HCT116 (cell line): ENCODE data around the gene CCDC91. TPM values are rescaled to one million over a fixed set of nuclear protein-coding genes. Genes with fewer than 3 reads are reported as not detected.

Source experiments
- ATAC-seq: fragments of 200-7000 bp; cut with Tn5 transposase; 2 replicates; pipeline ENCODE4 v1.9.1; 2020; ENCODE audit warnings: mild to moderate bottlenecking, moderate library complexity
- BruUV-seq: library from RNA; stranded (reverse); fragments of 400-500 nt; replicated peaks from 2 replicates; lab custom pipeline; 2021; lab: Mats Ljungman, UMichigan
- CTCF ChIA-PET: fragments of 300-600 bp; sonication (Branson Sonifier 250); formaldehyde crosslinking; loops from one replicate; lab custom pipeline; 2021; ENCODE audit warnings: antibody characterized with exemption; lab: Charles Lee
- POLR2A ChIA-PET: fragments of 300-600, 350-600 bp; sonication (Branson Sonifier 250); formaldehyde crosslinking; loops from one replicate; lab custom pipeline; 2021; ENCODE audit warnings: antibody characterized with exemption; lab: Charles Lee
- RAD21 ChIA-PET, 2 experiments: fragments of 300-600 bp; sonication (Branson Sonifier 250); formaldehyde crosslinking; loops; one replicate each; lab custom pipeline; 2023; ENCODE audit warnings: low total read pairs in 2 of 2; ENCODE audit not compliant: uncharacterized antibody in 2 of 2, unreplicated experiment in 2 of 2, low non-redundant PET in 1 of 2; lab: Charles Lee
- DNase-seq: peaks from one replicate; pipeline ENCODE4 v3.0.0-alpha.2; 2010; ENCODE audit warnings: low read depth, low spot score
- H2AFZ ChIP-seq: fragments of 200-600 bp; shearing (Covaris generic), sonication (generic); 2 replicates; pipeline ENCODE4 v1.6.1; 2017; ENCODE audit warnings: low read depth, mixed run types, mixed read lengths, antibody characterized with exemption, low read length; ENCODE audit not compliant: poor library complexity, severe bottlenecking
- H3K27ac ChIP-seq: 2 replicates; pipeline ENCODE4 v1.5.1; 2012; ENCODE audit warnings: low read depth, low read length
- H3K27me3 ChIP-seq: fragments of 200-600 bp; sonication (generic); 2 replicates; pipeline ENCODE4 v1.6.1; 2016; ENCODE audit warnings: mixed run types, low read length, mixed read lengths; ENCODE audit not compliant: insufficient read depth
- H3K36me3 ChIP-seq, 2 experiments: fragments of 200-500 bp in 1 of 2; fragments of 200-600 bp in 1 of 2; sonication (Bioruptor generic) in 1 of 2; sonication (generic) in 1 of 2; 2 replicates each; pipeline versions ENCODE4 v1.5.1 to v1.6.1; 2014 to 2016; ENCODE audit warnings: low read length in 2 of 2, inconsistent platforms in 1 of 2, mixed read lengths in 1 of 2, mixed run types in 1 of 2; ENCODE audit not compliant: insufficient read depth in 2 of 2, control insufficient read depth in 1 of 2
- H3K4me1 ChIP-seq, 2 experiments: fragments of 200-600 bp in 1 of 2; sonication (generic) in 1 of 2; 2 replicates each; pipeline versions ENCODE4 v1.5.1 to v1.6.1; 2012 to 2017; ENCODE audit warnings: low read length in 2 of 2, inconsistent platforms in 1 of 2, mild to moderate bottlenecking in 1 of 2, mixed read lengths in 1 of 2, mixed run types in 1 of 2, moderate library complexity in 1 of 2; ENCODE audit not compliant: insufficient read depth in 2 of 2, control insufficient read depth in 1 of 2
- H3K4me2 ChIP-seq: fragments of 200-600 bp; sonication (generic); 2 replicates; pipeline ENCODE4 v1.6.1; 2017; ENCODE audit warnings: mixed run types, low read length, mixed read lengths
- H3K4me3 ChIP-seq, 2 experiments: fragments of 200-600 bp in 1 of 2; sonication (generic) in 1 of 2; replicated peaks in 1 of 2; 2 replicates each; pipeline ENCODE4 v1.5.1; 2011 to 2016; ENCODE audit warnings: low read length in 2 of 2, control low read depth in 1 of 2, low read depth in 1 of 2, mild to moderate bottlenecking in 1 of 2, mixed read lengths in 1 of 2, mixed run types in 1 of 2
- H3K79me2 ChIP-seq: fragments of 200-600 bp; sonication (generic); 2 replicates; pipeline ENCODE4 v1.6.1; 2017; ENCODE audit warnings: mild to moderate bottlenecking, mixed run types, low read length, moderate library complexity, mixed read lengths; ENCODE audit not compliant: insufficient read depth
- H3K9ac ChIP-seq: fragments of 200-600 bp; sonication (generic); 2 replicates; pipeline ENCODE4 v1.6.1; 2016; ENCODE audit warnings: low read length, mixed read lengths
- H3K9me2 ChIP-seq: fragments of 200-600 bp; sonication (generic), shearing (Covaris generic); 2 replicates; pipeline ENCODE4 v1.6.1; 2017; ENCODE audit warnings: mixed run types, mild to moderate bottlenecking, moderate library complexity; ENCODE audit not compliant: insufficient read depth
- H3K9me3 ChIP-seq, 2 experiments: fragments of 200-500 bp in 1 of 2; fragments of 200-600 bp in 1 of 2; sonication (Bioruptor generic) in 1 of 2; sonication (generic) in 1 of 2; 2 replicates each; pipeline ENCODE4 v1.6.1; 2014 to 2017; ENCODE audit warnings: low read length in 2 of 2, mixed read lengths in 2 of 2, inconsistent platforms in 1 of 2, low read depth in 1 of 2, mild to moderate bottlenecking in 1 of 2, mixed run types in 1 of 2, moderate library complexity in 1 of 2; ENCODE audit not compliant: control insufficient read depth in 1 of 2, insufficient read depth in 1 of 2
- H4K20me1 ChIP-seq: fragments of 200-600 bp; sonication (generic), shearing (Covaris generic); 2 replicates; pipeline ENCODE4 v1.6.1; 2017; ENCODE audit warnings: mixed run types, mild to moderate bottlenecking, moderate library complexity; ENCODE audit not compliant: insufficient read depth
- CBX3 ChIP-seq: IDR thresholded peaks from 2 replicates; pipeline ENCODE4 v1.6.1; 2012; ENCODE audit warnings: low read depth
- EZH2 ChIP-seq: fragments of 200-600 bp; sonication (generic); IDR thresholded peaks from 2 replicates; pipeline ENCODE4 v1.6.1; 2017; ENCODE audit warnings: antibody characterized with exemption, mixed run types
- EZH2phosphoT487 ChIP-seq: fragments of 200-600 bp; IDR thresholded peaks from 2 replicates; pipeline ENCODE4 v1.6.1; 2018; ENCODE audit warnings: antibody characterized with exemption, borderline replicate concordance
- FOSL1 ChIP-seq: IDR thresholded peaks from 2 replicates; pipeline ENCODE4 v1.6.1; 2012; ENCODE audit warnings: low read depth
- JUND ChIP-seq: IDR thresholded peaks from 2 replicates; pipeline ENCODE4 v1.6.1; 2012
- MAX ChIP-seq: IDR thresholded peaks from 2 replicates; pipeline ENCODE4 v1.6.1; 2012
- ZNF274 ChIP-seq: fragments of 200-500 bp; sonication (Bioruptor generic); IDR thresholded peaks from 2 replicates; pipeline ENCODE4 v1.6.1; 2014; ENCODE audit warnings: mild to moderate bottlenecking, low read depth, low read length, inconsistent platforms
- intact Hi-C: fragments of 100-400 bp; cut with micrococcal nuclease; formaldehyde crosslinking; loops from 2 replicates; pipeline ENCODE4 v1.10.0; 2022
- total RNA-seq: library from RNA; stranded (reverse); gene quantifications from one replicate; pipeline ENCODE4 v1.2.1, GENCODE V29; 2021; ENCODE audit not compliant: unreplicated experiment

Gene CCDC91
- total RNA-seq, 1 experiment from 2014 or later, result 18.1 TPM

GRCh38 chr12:28591831-28592230, 401.6 kb downstream of the CCDC91 start:
- RAD21 ChIA-PET, result no interaction called here
- intact Hi-C loops, result no loop called here
- POLR2A ChIA-PET, result no interaction called here
- Histone ChIP-seq H3K27me3 (no peaks in the 10 kb centered on the region), H3K4me3 (no peak overlapping the region), H3K4me2 (no peak overlapping the region), H3K4me1 (no peaks in the 10 kb centered on the region), H3K9ac (no peak overlapping the region), H4K20me1 (no peaks in the 10 kb centered on the region), H3K36me3 (no peaks in the 10 kb centered on the region), H3K79me2 (no peaks in the 10 kb centered on the region), H3K27ac (no peak overlapping the region), H3K9me3 (no peaks in the 10 kb centered on the region; a peak in 1 of 4 replicates), H3K9me2 (no peaks in the 10 kb centered on the region), H2AFZ (no peak overlapping the region)
- no TSS peak for BruUV-seq
- ATAC-seq (no peak), DNase-seq (no peak)
- CTCF ChIA-PET, result no interaction called here
- no peak for TF ChIP-seq ZNF274
- TF ChIP-seq FOSL1, result no peak
- no peak for TF ChIP-seq EZH2
- no peak for TF ChIP-seq MAX
- no peak for TF ChIP-seq CBX3
- TF ChIP-seq JUND, result no peak
- no peak for TF ChIP-seq EZH2phosphoT487

Other genes with a start within 250 kb of the CCDC91 start
- gene PTHLH, start 217.7 kb upstream of the CCDC91 start, total RNA-seq, result not detected